Stimulated activated CD4-positive, alpha-beta T cell treated with anti-CD3 and anti-CD28 coated beads, Interleukin-1b, Interleukin-23, amount 100 ng/mL, for 4 hours (primary cell): Measurements from ENCODE around the gene ARHGAP33.
"Not testable (repeated sequence)": the region's sequence is repeated elsewhere in the genome, so short reads cannot be mapped to it uniquely, and the experiment has no call there.

Experiments
- DNase-seq, 2 donors: peaks; one replicate each; pipeline ENCODE4 v3.0.0-alpha.2; 2020; ENCODE audit warnings: low read depth in 2 of 2

The ARHGAP33 gene

DNA sequence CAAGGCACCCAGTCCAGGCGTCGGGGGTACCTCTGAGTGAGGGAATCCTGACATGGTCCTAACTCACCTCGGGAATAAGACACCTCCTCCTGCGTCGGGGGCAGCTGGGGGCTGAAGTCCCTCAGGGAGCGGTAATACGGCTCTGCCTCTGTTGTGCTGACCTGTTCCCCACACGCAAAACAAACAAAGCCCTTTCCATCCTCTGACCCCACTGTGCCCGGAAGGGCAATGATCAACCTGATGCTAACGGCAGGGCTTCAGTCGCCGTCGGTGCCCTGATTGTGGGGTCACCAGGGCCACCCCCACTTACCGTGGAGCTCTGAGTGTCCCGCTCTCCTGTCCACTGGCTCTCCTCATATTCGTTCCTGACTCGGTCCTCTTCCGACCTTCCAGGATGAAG, 55.6 kb downstream of the ARHGAP33 start:
- DNase-seq, result no peak

DNA sequence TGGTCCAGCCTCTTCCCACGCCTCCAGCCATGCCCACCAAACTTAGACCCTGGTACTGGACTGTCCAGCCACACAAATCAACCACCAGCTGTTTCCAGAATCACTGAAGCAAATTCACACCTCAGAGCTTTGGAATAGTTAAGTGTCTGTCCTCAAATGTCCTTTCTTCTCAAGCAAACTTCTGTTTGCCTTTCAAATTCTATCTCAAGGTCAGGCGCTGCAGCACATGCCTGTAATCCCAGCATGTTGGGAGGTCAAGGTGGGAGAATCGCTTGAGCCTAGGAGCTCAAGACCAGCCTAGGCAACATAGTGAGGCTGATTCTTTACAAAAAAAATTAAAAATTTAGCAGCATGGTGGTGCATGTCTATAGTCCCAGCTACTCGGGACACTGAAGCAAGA, 56.7 kb downstream of the ARHGAP33 start:
- DNase-seq, result no peak

DNA sequence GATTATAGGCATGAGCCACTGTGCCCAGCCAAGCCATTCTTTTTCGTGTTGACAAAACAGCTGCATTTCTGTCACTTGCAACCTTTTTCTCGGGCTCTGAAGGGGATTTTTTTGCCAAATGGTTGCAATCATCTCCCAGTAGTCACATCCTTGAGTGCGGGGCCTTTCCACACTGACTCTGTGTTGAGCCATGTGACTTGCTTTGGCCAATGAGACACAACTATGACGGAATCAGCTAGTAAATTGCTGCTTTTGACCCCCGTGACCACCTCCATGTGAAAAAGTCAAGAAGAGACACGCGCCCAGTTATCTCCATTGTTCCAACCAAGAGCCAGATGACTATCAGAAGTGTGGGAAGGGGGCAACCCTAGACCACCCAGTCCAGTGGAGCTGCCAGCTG, 58.6 kb downstream of the ARHGAP33 start:
- no peak for DNase-seq

DNA sequence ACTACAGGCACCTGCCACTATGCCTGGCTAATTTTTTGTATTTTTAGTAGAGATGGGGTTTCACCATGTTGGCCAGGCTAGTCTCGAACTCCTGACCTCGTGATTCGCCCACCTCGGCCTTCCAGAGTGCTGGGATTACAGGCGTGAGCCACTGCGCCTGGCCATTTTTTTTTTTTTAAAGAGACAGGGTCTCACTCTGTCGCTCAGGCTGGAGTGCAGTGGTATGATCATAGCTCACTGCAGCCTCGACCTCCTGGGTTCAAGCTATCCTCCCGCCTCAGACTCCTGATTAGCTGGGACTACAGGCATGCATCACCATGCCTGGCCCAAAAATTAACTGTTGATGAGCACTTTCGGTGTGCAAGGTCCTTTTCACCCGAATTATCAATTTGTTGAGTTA, 60.7 kb downstream of the ARHGAP33 start:
- DNase-seq, result not testable (repeated sequence)
